SK-N-SH (cell line): ENCODE measurements around the gene ZNF746. TPM values are rescaled to one million over a fixed set of nuclear protein-coding genes. Genes with fewer than 3 reads are reported as not detected.

Experiments
- CTCF ChIA-PET: fragments of 300-600, 350-600 bp; formaldehyde crosslinking; extraction: SDS; loops from one replicate; lab custom pipeline; 2021; lab: Yijun Ruan, JAX
- POLR2A ChIA-PET: fragments of 350-600 bp; sonication (Branson Sonifier 250); formaldehyde crosslinking; extraction: SDS; loops from one replicate; lab custom pipeline; 2020; ENCODE audit warnings: antibody characterized with exemption, inconsistent platforms; lab: Yijun Ruan, JAX
- DNase-seq: peaks from one replicate; pipeline ENCODE4 v3.0.0; 2012
- H2AFZ ChIP-seq: fragments of 200-600 bp; sonication (generic); 2 replicates; pipeline ENCODE4 v1.8.1; 2016; ENCODE audit warnings: antibody characterized with exemption, mild to moderate bottlenecking, low read depth
- H3F3A ChIP-seq: fragments of 200-600 bp; sonication (generic); replicated peaks from 2 replicates; pipeline ENCODE3; 2016; ENCODE audit warnings: antibody characterized with exemption, mild to moderate bottlenecking; ENCODE audit not compliant: insufficient read depth
- H3K27ac ChIP-seq, 2 experiments: fragments of 200-500 bp in 1 of 2; fragments of 200-600 bp in 1 of 2; sonication (Bioruptor generic) in 1 of 2; sonication (generic), shearing (Covaris generic) in 1 of 2; 2 replicates each; pipeline versions ENCODE4 v1.5.1 to v1.6.1; 2014 to 2016; ENCODE audit warnings: low read depth in 2 of 2, inconsistent platforms in 1 of 2, low read length in 1 of 2, mild to moderate bottlenecking in 1 of 2, mixed read lengths in 1 of 2
- H3K27me3 ChIP-seq: fragments of 200-600 bp; sonication (generic), shearing (Covaris generic); 2 replicates; pipeline ENCODE4 v1.6.1; 2016; ENCODE audit warnings: mixed run types; ENCODE audit not compliant: insufficient read depth
- H3K36me3 ChIP-seq, 2 experiments: fragments of 200-500 bp in 1 of 2; fragments of 200-600 bp in 1 of 2; sonication (Bioruptor generic) in 1 of 2; sonication (generic) in 1 of 2; replicated peaks in 1 of 2; 2 replicates each; pipeline versions ENCODE3 to v1.5.1; 2014 to 2016; ENCODE audit warnings: low read length in 1 of 2, mild to moderate bottlenecking in 1 of 2; ENCODE audit not compliant: insufficient read depth in 2 of 2, control insufficient read depth in 1 of 2
- H3K4me1 ChIP-seq, 2 experiments: fragments of 200-500 bp in 1 of 2; fragments of 200-600 bp in 1 of 2; sonication (Bioruptor generic) in 1 of 2; sonication (generic), shearing (Covaris generic) in 1 of 2; 2 replicates each; pipeline versions ENCODE4 v1.5.1 to v1.6.1; 2014 to 2016; ENCODE audit warnings: low read depth in 1 of 2, low read length in 1 of 2, mixed run types in 1 of 2; ENCODE audit not compliant: insufficient read depth in 2 of 2, control insufficient read depth in 1 of 2
- H3K4me2 ChIP-seq: fragments of 200-600 bp; sonication (generic), shearing (Covaris generic); 2 replicates; pipeline ENCODE4 v1.6.1; 2017; ENCODE audit warnings: mixed run types
- H3K4me3 ChIP-seq, 2 experiments: fragments of 200-500 bp in 1 of 2; fragments of 200-600 bp in 1 of 2; sonication (Bioruptor generic) in 1 of 2; sonication (generic), shearing (Covaris generic) in 1 of 2; 2 replicates each; pipeline versions ENCODE4 v1.5.1 to v1.8.1; 2014 to 2016; ENCODE audit warnings: low read depth in 2 of 2, inconsistent platforms in 1 of 2, low read length in 1 of 2, mild to moderate bottlenecking in 1 of 2, mixed read lengths in 1 of 2, moderate library complexity in 1 of 2
- H3K79me2 ChIP-seq: fragments of 200-600 bp; sonication (generic); 2 replicates; pipeline ENCODE4 v1.8.1; 2017; ENCODE audit warnings: mild to moderate bottlenecking; ENCODE audit not compliant: insufficient read depth
- H3K9ac ChIP-seq: fragments of 200-600 bp; sonication (generic); 2 replicates; pipeline ENCODE4 v1.6.1; 2017; ENCODE audit warnings: mixed run types
- H3K9me2 ChIP-seq: fragments of 200-600 bp; sonication (generic); 2 replicates; pipeline ENCODE4 v1.6.1; 2017; ENCODE audit warnings: mixed run types
- H3K9me3 ChIP-seq: fragments of 200-600 bp; sonication (generic); 2 replicates; pipeline ENCODE4 v1.6.1; 2017; ENCODE audit warnings: mixed run types, mild to moderate bottlenecking, moderate library complexity
- H4K20me1 ChIP-seq: fragments of 200-600 bp; sonication (generic); 2 replicates; pipeline ENCODE4 v1.6.1; 2017; ENCODE audit warnings: mild to moderate bottlenecking, mixed run types; ENCODE audit not compliant: insufficient read depth
- CHD2 ChIP-seq: fragments of 150-350 bp; IDR thresholded peaks from 2 replicates; pipeline ENCODE4 v1.6.1; 2018; ENCODE audit warnings: low read length; ENCODE audit not compliant: partially characterized antibody
- EP300 ChIP-seq, 2 experiments: IDR thresholded peaks; 2 replicates each; pipeline versions ENCODE4 v1.4.0 to v1.6.1; 2012; ENCODE audit warnings: borderline replicate concordance in 1 of 2, low read depth in 1 of 2, low read length in 1 of 2
- FOXJ3 ChIP-seq: sonication (generic); formaldehyde crosslinking; IDR thresholded peaks from 2 replicates; pipeline ENCODE4 v1.5.1; 2020; ENCODE audit warnings: mild to moderate bottlenecking, missing genetic modification reagents
- FOXM1 ChIP-seq: IDR thresholded peaks from 2 replicates; pipeline ENCODE4 v1.4.0; 2012; ENCODE audit warnings: low read depth, mild to moderate bottlenecking
- GATA2 ChIP-seq: sonication (generic); formaldehyde crosslinking; IDR thresholded peaks from 2 replicates; pipeline ENCODE4 v1.5.0; 2020; ENCODE audit warnings: mild to moderate bottlenecking, missing genetic modification reagents
- IRF3 ChIP-seq: fragments of 150-350 bp; IDR thresholded peaks from 2 replicates; pipeline ENCODE4 v1.6.1; 2016; ENCODE audit warnings: mild to moderate bottlenecking, low read depth, low read length
- JUND ChIP-seq: IDR thresholded peaks from 2 replicates; pipeline ENCODE4 v1.4.0; 2012
- MXI1 ChIP-seq: IDR thresholded peaks from 2 replicates; pipeline ENCODE4 v1.6.1; 2012; ENCODE audit warnings: mild to moderate bottlenecking, low read depth, low read length, improper control_type of control experiment
- YY1 ChIP-seq: IDR thresholded peaks from 2 replicates; pipeline ENCODE4 v1.4.0; 2012; ENCODE audit warnings: low read depth, mild to moderate bottlenecking
- WGBS: methylation state at CpG from one replicate; pipeline ENCODE4 v1.1.6; 2017; ENCODE audit warnings: low lambda C conversion rate; 5-methylcytosine and 5-hydroxymethylcytosine counted together
- polyA plus RNA-seq, 3 experiments: library from polyadenylated mRNA; depleted of rRNA; stranded (reverse); fragments of >200 nt; gene quantifications; 2 replicates each; pipeline ENCODE4 v1.2.3, GENCODE V29; 2012
- TF ChIP-seq, protein P1 (sequence below): IDR thresholded peaks from 2 replicates; pipeline ENCODE4 v1.4.0; 2012; ENCODE audit warnings: low read depth, borderline replicate concordance
- TF ChIP-seq, protein P2 (sequence below): fragments of 150-350 bp; IDR thresholded peaks from 2 replicates; pipeline ENCODE4 v1.6.1; 2017; ENCODE audit warnings: antibody characterized with exemption, low read length, low read depth, borderline replicate concordance

Gene ZNF746
- polyA plus RNA-seq, 1 of the 3 experiments (the other 2 are of a cell fraction), result 11.1 TPM

DNA sequence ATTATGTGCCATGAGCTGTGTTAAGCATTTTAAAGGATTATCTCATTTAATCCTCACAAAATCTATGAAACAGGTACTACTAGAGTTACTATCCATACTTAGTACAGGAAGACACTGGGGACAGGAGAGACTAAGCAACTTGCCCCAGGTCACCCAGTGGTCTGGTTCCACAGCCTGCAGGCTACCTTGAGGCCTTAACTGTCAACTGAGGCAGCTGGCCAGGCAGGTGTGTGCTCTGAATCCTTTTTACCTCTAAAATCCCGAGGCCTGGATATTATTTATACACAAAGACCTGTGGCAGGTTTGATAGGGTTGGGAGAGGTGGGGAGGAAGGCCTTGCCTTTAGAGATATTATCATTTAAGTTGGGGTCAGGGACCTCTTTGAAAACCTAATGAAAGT is 39.8 kb downstream of the ZNF746 start:
- H3K79me2 ChIP-seq, result peaks cover 53% of the 10 kb centered on the region
- TF ChIP-seq EP300 (IDR thresholded peaks at IDR 0.05; ENCODE audit: borderline replicate concordance in 1 of 2, low read depth in 1 of 2, low read length in 1 of 2) (no peak), GATA2 (no peak), MXI1 (no peak), IRF3 (no peak), JUND (no peak), YY1 (no peak), CHD2 (no peak), FOXM1 (no peak), FOXJ3 (CRISPR knock-in tag) (no peak)
- TF ChIP-seq, protein P1, sequence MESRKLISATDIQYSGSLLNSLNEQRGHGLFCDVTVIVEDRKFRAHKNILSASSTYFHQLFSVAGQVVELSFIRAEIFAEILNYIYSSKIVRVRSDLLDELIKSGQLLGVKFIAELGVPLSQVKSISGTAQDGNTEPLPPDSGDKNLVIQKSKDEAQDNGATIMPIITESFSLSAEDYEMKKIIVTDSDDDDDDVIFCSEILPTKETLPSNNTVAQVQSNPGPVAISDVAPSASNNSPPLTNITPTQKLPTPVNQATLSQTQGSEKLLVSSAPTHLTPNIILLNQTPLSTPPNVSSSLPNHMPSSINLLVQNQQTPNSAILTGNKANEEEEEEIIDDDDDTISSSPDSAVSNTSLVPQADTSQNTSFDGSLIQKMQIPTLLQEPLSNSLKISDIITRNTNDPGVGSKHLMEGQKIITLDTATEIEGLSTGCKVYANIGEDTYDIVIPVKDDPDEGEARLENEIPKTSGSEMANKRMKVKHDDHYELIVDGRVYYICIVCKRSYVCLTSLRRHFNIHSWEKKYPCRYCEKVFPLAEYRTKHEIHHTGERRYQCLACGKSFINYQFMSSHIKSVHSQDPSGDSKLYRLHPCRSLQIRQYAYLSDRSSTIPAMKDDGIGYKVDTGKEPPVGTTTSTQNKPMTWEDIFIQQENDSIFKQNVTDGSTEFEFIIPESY, result no peak
- TF ChIP-seq, protein P2, sequence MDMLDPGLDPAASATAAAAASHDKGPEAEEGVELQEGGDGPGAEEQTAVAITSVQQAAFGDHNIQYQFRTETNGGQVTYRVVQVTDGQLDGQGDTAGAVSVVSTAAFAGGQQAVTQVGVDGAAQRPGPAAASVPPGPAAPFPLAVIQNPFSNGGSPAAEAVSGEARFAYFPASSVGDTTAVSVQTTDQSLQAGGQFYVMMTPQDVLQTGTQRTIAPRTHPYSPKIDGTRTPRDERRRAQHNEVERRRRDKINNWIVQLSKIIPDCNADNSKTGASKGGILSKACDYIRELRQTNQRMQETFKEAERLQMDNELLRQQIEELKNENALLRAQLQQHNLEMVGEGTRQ, result no peak
- peaks cover 0 to 12% of the 10 kb centered on the region in 2 experiments; a peak in 1 of 4 replicates for H3K4me1 ChIP-seq
- H3K9me2 ChIP-seq, result no peaks in the 10 kb centered on the region
- no peak overlapping the region for H2AFZ ChIP-seq
- H3K27ac ChIP-seq, result no peak overlapping the region
- no peak for DNase-seq
- ChIA-PET CTCF (interaction anchor here (1.0 to 1.8 kb wide), 5 partner anchors 35 to 284 kb away, joined by 3 to 7 read pairs (median 3); no protein-coding TSS in a partner anchor), POLR2A (no interaction called here)
- no peaks in the 10 kb centered on the region for H3K27me3 ChIP-seq
- H4K20me1 ChIP-seq, result 0 out of 2 replicates have a peak, but pooled peaks cover 12% of the 10 kb centered on the region
- peaks cover 18 to 44% of the 10 kb centered on the region in 2 experiments for H3K36me3 ChIP-seq
- H3F3A ChIP-seq, result no peaks in the 10 kb centered on the region
- H3K9me3 ChIP-seq, result no peaks in the 10 kb centered on the region
- no peak overlapping the region for H3K4me3 ChIP-seq
- H3K4me2 ChIP-seq, result peak overlapping the region; percentile 72; the same call in 1 of the 2 replicates
- WGBS, result 100% methylated on average over 1 of the region's 1 CpG
- H3K9ac ChIP-seq, result no peak overlapping the region
